Ureter (tissue), 1 donor: ENCODE results near the gene ZDHHC21. TPM values are rescaled to one million over a fixed set of nuclear protein-coding genes. Genes with fewer than 3 reads are reported as not detected.

ENCODE experiments used
- DNase-seq: peaks from one replicate; pipeline ENCODE4 v3.0.0-alpha.2; 2020; ENCODE audit warnings: low spot score
- total RNA-seq: library from RNA; stranded (reverse); gene quantifications from one replicate; pipeline ENCODE4 v1.2.4, GENCODE V29; 2023
- donor health status: DM: yes; HTN: yes; CAD: no.

ZDHHC21 gene
- total RNA-seq, 1 donor from 2014 or later = 21.7 TPM

DNA sequence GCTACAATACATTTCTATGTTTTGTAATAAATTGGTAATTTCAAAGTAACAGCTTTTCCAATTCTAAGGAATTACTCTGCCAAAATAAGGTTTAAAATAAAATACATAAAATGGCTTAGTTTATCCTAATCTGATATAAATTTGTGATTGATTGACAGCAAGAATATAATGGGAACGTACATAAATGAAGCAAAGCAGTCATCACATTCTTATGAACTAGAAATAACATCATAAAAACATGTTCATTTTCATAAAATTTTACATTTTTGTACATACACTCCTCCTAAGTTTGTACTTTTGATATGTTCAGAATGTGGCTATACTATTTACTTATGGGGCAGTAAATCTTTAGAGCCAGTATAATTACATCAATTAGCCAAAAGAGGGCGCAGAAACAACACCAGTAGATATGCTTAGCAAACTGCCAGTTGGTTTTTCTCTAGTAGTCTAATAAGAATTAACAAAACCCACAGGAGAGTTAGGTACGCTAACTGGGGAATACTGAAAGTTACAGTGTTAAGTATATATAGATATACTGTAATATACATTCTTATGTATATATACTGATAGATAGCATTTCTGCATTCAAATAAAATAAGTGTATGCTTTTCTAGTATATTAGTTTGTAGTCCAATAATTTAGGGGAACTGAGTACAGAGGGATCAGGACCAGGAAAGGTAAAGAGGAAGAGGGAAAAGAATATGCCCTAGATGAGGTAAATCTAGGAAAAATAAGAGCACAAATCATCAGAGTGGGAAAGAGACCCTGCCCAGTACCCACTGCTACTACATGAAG is 76.8 kb downstream of the ZDHHC21 start:
- DNase-seq = no peak

GRCh38 chr9:14608540-14608939 is 84.7 kb downstream of the ZDHHC21 start:
- DNase-seq = no peak

GRCh38 chr9:14597171-14597799 is 95.9 kb downstream of the ZDHHC21 start:
- no peak for DNase-seq

DNA sequence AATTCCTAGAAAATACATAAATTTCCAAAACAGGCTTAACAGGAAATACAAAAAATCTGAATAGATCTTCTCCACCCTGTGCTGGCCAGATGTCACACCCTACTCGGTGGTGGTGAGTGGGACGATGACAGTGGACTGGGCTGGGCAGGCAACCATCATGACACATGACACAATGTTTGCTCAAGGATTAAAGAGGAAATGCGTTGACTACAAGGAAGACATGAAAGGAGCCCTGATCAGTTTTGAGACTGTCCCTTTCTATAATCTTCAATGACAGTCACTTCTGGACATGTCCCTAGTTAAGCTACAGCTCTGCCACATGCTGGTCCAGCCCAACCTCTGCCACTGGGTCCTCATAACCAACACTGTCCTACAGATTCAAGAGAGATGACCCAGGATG is 99.8 kb downstream of the ZDHHC21 start:
- DNase-seq = no peak

- no peak for DNase-seq
Observed at GRCh38 chr9:14591411-14591810, 101.8 kb downstream of the ZDHHC21 start.

DNA sequence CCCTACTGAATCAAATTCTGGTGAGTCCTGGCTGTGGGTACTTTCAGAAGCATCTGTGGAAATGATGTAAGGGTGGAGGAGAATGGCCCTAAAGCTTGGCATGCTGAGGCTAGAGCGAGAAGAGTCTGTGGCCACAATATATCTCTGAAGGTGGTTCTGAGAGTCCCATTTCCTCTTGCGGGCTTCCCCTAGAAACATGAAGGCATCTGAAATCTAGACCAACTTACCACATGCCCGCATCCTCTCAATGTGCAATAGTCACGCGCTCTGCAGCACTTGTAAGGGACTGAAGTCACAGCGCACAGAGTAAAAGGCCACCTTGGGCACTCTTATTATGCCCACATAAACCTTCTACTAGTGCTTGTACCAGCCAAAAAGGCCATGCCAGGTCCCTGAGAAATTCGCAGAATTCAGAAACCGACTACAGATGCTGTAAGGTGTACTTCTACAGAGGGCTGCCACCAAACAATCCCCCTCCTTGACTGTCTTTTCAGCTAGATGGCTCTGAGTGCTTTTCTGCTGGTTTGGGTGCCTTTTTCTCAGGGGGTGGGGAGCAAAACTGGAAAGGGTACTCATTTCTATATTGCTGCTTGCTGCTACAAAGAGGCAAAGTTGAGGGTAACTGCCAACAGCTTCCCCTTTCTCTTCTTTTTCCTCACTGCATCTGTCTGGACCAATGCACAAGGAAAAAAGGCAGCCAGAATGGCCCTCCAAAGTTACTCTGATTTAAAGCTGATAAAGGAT is 107.3 kb downstream of the ZDHHC21 start:
- DNase-seq = no peak

GRCh38 chr9:14584571-14584970 is 108.7 kb downstream of the ZDHHC21 start:
- DNase-seq = no peak

DNA sequence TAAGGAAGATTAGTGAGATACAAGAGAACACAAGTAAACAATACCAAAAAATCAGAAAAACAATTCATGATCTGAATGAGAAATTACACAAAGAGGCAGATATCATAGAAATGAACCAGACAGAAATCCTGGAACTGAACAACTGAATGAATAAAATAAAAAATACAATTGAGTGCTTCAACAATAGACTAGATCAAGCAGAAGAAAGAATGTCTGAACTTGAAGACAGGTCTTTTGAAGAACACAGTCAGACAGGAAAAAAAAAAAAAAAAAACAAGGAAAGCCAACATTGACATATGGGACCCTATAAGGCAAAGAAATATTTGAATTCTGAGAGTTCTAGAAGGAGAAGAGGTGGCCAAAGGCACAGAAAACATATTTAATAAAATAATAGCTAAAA is 115.2 kb downstream of the ZDHHC21 start:
- DNase-seq = no peak

DNA sequence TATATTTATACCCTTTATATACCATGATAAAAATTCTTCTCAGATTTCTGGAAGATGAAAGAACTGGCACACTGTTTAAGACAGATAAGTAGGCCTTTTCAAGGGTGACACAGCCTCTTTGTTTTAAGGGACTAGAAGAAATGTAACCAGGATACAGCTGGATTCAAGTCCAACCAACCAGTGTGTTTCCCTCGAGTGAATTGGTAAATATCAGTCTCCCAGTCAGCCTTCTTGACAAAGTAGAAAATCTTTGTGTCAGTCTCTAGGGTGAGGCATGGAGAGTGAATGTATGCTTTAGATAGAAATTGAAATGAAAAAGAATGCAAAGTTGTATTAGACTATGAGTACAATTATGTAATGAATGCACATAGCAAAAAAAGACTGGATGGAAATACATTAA is 119.1 kb downstream of the ZDHHC21 start:
- DNase-seq = no peak

DNA sequence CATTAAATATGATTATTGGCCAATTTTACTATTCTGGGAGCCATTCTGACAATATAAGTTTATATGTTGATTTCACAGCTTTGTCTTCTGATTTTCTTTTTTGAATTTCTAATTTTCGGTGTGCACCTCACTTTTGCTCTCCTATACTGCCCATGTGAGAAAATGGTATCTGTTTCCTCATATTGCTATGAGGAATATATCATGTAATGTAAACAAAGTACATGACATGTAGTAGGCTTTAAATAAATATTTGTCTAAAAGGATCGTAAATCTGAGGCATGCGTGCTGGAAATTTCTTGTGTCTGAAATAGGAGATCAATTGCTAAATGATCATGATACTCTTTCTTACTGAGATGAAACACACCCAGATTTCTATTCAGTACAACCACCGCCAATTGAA is 119.9 kb downstream of the ZDHHC21 start:
- DNase-seq = no peak

DNA sequence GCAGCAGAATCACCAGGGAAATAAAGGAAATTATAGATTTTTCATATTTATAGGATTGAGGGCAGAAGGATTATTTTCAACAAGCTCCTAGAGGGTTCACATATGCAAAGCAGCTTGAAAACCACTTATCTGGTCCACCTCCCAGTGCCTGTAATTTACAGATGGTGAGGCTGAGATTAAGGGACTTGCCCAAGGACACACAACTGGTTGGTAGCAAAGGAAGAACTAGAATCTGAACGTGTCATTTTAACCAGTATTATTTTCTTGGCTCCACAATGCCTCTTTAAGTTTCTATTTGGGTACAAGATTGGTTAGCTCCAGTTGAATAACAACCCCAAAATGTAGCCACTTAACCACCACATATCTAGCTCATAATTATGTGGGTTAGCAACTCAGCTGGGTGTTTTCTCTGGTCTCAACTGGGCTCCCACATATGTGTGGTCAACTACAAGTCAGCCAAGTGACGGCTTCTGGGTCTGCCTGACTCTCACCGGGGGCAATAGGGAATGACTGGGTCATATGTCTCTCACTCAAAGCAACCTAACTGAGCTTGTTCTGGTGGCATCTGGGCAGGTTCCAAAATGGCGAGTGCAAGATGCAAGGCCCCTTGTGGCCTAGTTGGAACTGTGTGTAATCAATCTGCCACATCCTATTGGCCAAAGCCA is 127.7 kb downstream of the ZDHHC21 start:
- no peak for DNase-seq

DNA sequence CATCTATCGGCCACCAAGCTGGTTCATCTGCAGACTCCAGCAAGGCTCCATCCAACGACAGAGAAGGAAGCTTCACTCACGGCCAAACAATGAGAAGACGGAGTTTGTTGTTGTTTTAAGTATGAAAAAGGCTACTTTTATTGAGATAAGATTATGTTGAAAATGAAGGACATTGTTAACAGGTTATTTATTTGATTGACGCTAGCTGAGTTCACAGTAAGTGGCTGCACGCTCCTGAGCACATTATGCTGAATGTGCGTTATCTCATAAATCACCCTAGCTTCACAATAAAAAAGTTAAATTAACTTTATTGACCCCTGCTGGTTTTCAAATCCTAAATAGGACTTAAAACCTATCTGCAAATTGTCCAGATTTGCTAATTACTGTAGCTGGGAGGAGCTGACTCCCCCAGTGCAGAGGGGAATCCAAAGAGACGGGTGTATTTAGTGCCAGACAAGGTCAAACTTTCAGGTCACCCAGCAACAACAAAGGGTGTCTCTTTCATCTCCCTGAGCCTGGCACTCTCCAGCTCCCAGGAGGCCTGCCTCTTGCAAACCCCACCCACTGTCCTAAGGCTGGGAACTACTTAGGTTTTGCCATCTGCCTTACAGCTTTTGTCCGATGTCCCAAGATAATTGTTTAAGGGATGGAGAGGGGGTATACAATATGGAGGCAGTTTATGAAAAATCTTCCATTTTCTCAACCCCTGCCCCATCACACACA is 129.2 kb downstream of the ZDHHC21 start:
- DNase-seq = no peak

- no peak for DNase-seq
Observed at GRCh38 chr9:14561929-14562405, 131.3 kb downstream of the ZDHHC21 start.

Other genes with a start within 250 kb of the ZDHHC21 start
- gene CER1, start 29.3 kb upstream of the ZDHHC21 start, total RNA-seq = not detected
- 17.5 TPM for gene FREM1, start 217.0 kb upstream of the ZDHHC21 start, total RNA-seq